ENCODE results near the gene KCNMA1. TPM values are rescaled to one million over a fixed set of nuclear protein-coding genes. Genes with fewer than 3 reads are reported as not detected.

KCNMA1 gene
- total and polyA plus RNA-seq, 5 experiments from 2014 or later, result not detected

DNA sequence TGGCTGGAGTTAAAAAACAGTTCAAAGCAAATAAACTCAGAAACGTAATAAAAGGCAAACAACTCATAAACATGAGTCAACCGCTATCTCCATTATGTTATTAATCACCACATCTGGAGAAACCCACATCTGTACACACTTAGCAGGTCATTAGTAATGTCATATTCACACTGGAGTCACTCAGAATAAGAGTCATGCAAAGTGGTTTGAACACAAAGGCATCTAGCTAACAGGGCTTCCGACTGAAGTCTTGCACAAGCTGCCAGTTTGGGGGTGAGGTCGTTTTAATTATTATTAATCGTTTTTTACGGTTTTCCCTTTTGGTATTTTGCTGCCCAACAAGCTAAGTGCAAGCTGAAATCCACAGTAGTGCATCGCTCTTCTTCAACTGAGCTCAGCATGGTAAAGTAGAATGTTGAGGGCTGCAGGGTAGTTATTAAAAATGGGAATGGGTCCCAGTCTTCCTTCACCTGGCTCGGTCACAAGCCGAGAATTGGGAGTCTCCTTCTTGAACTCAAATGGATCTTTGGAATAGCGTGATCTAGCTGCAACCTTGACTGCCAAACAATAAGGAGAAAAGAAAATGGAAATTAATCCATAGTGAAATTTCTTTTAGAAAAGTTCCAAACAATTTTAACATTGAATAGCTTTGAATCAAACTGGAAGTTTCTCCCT, 663.5 kb downstream of the KCNMA1 start:
- no peak for DNase-seq
- POLR2A ChIA-PET, result no interaction called here
- H3K4me1 Mint-ChIP-seq, result no peaks in the 10 kb centered on the region
- peaks cover 0 to 13% (median 1%) of the 10 kb centered on the region in 5 donors for H3K27me3 Mint-ChIP-seq
- no peak overlapping the region for H3K27ac Mint-ChIP-seq
- no peaks in the 10 kb centered on the region for H3K9me3 Mint-ChIP-seq
- no peak for ATAC-seq
- H3K36me3 Mint-ChIP-seq, result no peaks in the 10 kb centered on the region
- H3K4me3 Mint-ChIP-seq, result no peak overlapping the region

DNA sequence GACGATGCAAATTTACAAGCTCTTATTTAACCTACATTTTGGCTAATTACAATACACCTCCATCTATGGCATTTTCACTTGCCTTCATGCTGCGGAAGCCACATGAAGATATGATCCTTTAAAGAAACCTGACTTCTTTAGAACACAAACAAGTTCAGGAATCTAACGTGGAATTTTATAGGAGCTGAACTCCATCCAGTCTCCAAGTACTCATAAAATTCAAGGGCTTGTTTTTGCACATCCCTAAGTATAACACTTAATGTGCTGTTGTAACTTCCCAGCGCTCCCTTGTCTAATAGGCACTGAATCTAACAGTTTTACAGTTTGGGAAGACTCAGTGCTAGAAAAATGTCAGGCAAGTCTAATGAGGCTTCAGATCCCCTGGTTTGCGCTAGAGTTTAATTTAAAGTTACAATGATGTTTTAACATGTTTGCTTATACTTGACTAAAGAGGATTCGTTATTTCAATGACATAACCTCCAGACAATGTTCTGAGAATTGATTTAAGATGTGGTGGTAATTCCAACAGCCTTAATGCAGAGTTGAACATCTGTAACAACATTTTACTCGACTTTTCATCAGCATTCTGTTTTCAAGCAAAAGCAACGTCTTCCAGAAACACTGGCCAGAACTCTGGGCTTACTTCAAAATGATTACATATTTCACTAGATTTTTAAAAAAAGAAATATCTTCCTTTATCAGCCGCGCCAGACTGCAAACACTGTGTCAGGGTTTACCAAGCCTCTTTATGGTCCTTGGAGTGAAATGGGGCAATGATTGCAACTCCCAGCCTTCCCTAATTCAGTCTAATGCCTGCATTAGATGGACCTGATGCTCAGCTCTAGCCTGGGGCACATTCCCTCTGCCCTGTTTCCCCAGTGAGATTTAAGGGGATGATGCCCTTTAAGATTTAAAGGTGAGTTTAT, 664.3 kb downstream of the KCNMA1 start:
- H3K4me3 Mint-ChIP-seq, result no peak overlapping the region
- no peak overlapping the region for H3K27ac Mint-ChIP-seq
- no peak for ATAC-seq
- H3K9me3 Mint-ChIP-seq, result no peaks in the 10 kb centered on the region
- no peaks in the 10 kb centered on the region for H3K36me3 Mint-ChIP-seq
- no peak for DNase-seq
- H3K4me1 Mint-ChIP-seq, result no peaks in the 10 kb centered on the region
- POLR2A ChIA-PET, result no interaction called here
- H3K27me3 Mint-ChIP-seq, result peaks cover 0 to 13% (median 1%) of the 10 kb centered on the region in 5 donors

DNA sequence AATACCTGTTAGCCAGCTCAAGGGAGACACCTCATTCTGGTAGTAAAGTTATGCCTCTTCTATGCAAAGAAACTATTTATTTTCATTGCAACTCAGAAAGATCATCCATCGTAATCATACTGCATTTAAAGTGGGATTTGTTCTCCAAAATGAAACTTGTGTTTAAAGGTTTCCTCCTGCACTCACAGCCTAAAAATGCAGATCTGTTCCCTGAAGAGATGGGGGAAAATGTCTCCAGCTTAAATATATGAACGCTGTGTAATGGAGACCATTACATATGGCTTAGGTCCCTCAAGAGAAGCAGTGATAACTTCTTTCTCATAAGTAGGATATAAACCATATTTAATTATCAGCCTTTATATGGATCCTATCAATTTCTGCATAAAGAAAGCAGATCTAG, 665.1 kb downstream of the KCNMA1 start:
- Mint-ChIP-seq H3K4me3 (no peak overlapping the region), H3K27me3 (peaks cover 1 to 15% (median 4%) of the 10 kb centered on the region in 5 donors), H3K36me3 (no peaks in the 10 kb centered on the region), H3K27ac (no peak overlapping the region), H3K4me1 (no peaks in the 10 kb centered on the region), H3K9me3 (no peaks in the 10 kb centered on the region)
- ATAC-seq, result no peak
- no peak for DNase-seq
- POLR2A ChIA-PET, result no interaction called here

DNA sequence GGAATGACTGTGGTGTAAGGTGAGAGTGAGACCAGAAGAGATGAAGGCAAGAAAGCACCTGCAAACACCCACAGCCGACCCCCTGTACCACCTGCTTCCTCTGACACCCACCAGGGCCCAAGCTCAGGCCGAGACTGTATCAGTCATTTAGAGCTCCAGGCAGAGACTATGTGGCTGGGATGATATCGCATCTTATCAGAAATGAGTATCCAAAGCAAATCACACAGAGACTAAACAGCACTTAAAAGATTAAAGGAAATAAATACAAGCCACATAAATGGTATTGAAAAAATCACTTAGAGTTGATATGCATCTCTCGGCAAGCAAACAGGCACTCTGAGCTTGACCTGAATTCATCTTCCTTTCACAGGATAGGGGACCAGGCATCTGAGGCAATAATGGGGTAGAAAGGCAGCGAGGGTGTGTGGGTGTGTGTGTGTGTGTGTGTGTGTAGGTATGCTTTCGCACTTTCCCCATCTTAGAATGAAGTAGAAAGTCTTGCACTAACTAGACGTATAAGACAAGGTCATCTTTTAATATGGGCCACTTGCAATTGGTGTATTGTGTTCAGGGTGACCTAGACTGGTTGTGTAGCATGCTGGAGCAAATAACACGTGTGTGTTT, 665.9 kb downstream of the KCNMA1 start:
- POLR2A ChIA-PET, result no interaction called here
- no peaks in the 10 kb centered on the region for H3K9me3 Mint-ChIP-seq
- no peak overlapping the region for H3K4me3 Mint-ChIP-seq
- H3K36me3 Mint-ChIP-seq, result no peaks in the 10 kb centered on the region
- no peaks in the 10 kb centered on the region for H3K4me1 Mint-ChIP-seq
- H3K27ac Mint-ChIP-seq, result no peak overlapping the region
- peaks cover 1 to 17% (median 6%) of the 10 kb centered on the region in 5 donors for H3K27me3 Mint-ChIP-seq
- ATAC-seq, result no peak
- no peak for DNase-seq

DNA sequence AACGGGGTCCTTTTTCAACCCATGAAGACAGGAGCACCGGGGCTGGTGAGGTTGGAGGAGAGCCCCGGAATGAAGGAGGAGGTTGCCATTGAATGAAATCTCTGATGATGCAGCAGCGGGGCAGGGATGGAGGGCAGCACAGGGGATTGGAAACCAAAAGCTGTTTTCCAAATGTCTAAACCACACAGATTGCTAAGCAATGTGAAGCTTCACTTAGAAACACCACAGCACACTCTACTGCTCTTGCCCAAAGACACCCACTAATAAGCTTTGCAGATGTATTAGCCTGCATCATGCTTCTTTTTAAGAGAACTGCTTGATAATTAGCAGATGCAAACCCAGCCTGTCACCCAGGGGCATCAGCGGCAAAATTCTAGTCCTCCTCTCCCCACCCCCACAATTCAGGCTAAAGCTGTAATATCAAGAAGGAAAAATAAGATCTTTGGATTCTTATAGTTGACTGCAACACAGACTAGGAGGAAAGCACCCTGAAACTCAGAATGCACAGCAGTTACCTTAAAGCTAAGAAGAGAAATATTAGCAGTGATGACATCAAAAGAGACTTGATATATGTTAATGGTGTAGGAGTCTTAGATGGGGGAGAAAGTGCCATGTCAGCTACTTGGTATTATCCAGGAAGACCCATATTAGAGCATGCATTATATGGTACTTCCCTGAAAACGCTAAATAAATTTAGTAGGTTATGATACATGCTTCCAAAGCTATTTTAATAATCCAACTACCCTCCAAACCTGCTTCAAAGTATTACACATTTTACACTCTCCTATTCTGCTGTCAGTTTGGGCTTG, 666.7 kb downstream of the KCNMA1 start:
- Mint-ChIP-seq H3K4me1 (no peaks in the 10 kb centered on the region), H3K27ac (no peak overlapping the region), H3K4me3 (no peak overlapping the region), H3K36me3 (no peaks in the 10 kb centered on the region), H3K27me3 (peaks cover 0 to 20% (median 6%) of the 10 kb centered on the region in 5 donors), H3K9me3 (no peaks in the 10 kb centered on the region)
- POLR2A ChIA-PET, result no interaction called here
- no peak for ATAC-seq
- DNase-seq, result no peak

DNA sequence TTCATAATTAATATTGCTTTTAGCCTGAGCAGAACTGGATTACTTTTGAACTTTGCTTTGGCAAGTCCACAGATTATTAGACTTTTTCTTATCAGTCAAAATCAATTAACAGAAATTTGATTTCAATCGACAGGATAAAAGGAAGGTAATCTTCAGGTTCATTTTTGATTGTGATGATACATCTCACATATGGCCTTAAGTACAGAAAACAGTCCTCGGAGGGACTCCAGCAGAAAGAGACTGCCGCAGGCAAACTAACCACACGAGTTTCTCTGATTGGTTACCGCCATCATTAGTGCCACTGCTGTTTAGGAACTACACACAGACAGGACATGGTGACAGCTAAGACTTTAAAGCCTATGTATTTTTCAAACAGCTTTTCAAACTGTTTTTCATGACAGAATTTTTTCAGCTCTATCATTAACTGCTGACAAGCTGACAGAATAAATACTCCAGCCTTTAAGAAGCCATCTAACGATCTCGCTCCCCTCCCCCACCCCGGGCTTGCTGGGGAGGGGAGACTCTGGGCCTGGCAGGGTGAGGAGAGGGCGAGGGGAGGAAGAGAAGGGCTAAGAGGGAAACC, 668.2 kb downstream of the KCNMA1 start:
- H3K4me1 Mint-ChIP-seq, result no peaks in the 10 kb centered on the region
- H3K4me3 Mint-ChIP-seq, result no peak overlapping the region
- no peak for DNase-seq
- POLR2A ChIA-PET, result no interaction called here
- peaks cover 1 to 27% (median 7%) of the 10 kb centered on the region in 5 donors for H3K27me3 Mint-ChIP-seq
- no peak overlapping the region for H3K27ac Mint-ChIP-seq
- no peaks in the 10 kb centered on the region for H3K36me3 Mint-ChIP-seq
- no peak for ATAC-seq
- H3K9me3 Mint-ChIP-seq, result no peaks in the 10 kb centered on the region

DNA sequence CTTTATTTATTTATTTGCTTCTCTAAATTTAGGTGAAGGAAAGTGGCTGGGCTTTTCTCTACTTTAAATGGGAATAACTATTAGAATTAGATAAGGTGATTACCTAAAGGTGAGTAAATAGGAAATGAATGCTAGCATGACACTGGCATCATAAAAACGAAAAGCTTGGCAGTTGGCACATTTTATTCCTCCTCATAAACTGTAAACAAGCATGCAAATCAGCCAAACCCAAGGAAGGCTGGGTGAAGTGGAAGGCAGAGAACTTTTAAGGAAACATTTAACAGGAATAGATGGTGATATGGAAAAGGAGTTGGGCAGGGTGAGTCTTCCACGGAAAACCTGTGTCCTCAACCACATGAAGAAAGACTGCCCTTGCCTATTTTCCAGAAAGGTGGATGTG, 669.1 kb downstream of the KCNMA1 start:
- ATAC-seq, result no peak
- POLR2A ChIA-PET, result no interaction called here
- Mint-ChIP-seq H3K9me3 (no peaks in the 10 kb centered on the region), H3K27ac (no peak overlapping the region), H3K36me3 (no peaks in the 10 kb centered on the region), H3K4me1 (no peaks in the 10 kb centered on the region), H3K4me3 (no peak overlapping the region), H3K27me3 (peaks cover 1 to 33% (median 8%) of the 10 kb centered on the region in 5 donors)
- no peak for DNase-seq

DNA sequence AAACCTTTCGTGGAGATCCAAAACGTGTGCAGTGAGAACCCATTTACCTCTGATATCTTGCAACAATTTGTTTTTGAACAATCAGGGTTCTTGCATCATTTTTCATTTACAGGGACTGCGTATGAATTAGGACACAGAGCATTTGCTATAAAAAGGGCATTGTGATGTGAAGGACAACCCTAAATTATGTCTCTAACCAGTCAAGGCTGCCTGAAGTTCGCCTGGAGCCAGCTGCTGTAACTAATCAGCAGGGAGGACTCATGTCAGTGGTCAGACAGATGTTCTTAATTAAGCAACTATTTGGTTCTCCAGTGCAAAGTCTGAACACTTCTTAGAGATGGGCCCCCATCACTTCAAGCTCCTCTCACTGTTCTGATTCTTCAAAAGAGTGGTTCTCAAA, 674.8 kb downstream of the KCNMA1 start:
- no peak for DNase-seq
- POLR2A ChIA-PET, result no interaction called here
- no peak for ATAC-seq
- Mint-ChIP-seq H3K27ac (no peak overlapping the region), H3K27me3 (peaks cover 1 to 32% (median 10%) of the 10 kb centered on the region in 5 donors), H3K36me3 (no peaks in the 10 kb centered on the region), H3K4me1 (peaks cover 0 to 2% (median 0%) of the 10 kb centered on the region in 4 donors), H3K9me3 (peaks cover 0 to 1% (median 0%) of the 10 kb centered on the region in 9 donors), H3K4me3 (no peak overlapping the region)

DNA sequence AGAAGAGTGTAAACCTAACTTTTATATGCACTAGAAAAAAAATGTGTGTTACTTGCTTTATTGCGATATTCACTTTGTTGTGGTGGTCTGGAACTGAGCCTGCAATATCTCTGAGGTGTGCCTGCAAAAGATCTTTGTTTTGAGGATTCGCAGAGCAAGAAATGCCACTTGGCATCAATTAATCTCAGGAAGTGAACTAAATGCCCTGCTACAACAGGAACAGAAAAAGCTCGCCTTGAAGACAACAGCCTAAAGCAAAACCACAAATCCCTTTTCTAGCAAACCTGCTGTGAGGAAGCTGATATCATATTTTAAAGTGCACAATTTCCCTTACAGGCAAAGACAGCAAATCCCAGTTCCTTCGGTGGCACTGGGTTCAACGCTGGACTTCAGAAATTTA, 675.8 kb downstream of the KCNMA1 start:
- H3K4me3 Mint-ChIP-seq, result no peak overlapping the region
- POLR2A ChIA-PET, result no interaction called here
- H3K27me3 Mint-ChIP-seq, result peaks cover 1 to 22% (median 10%) of the 10 kb centered on the region in 5 donors
- no peak for DNase-seq
- ATAC-seq, result no peak
- H3K27ac Mint-ChIP-seq, result no peak overlapping the region
- no peaks in the 10 kb centered on the region for H3K36me3 Mint-ChIP-seq
- H3K9me3 Mint-ChIP-seq, result peaks cover 0 to 1% (median 0%) of the 10 kb centered on the region in 9 donors
- peaks cover 0 to 2% (median 0%) of the 10 kb centered on the region in 4 donors for H3K4me1 Mint-ChIP-seq

DNA sequence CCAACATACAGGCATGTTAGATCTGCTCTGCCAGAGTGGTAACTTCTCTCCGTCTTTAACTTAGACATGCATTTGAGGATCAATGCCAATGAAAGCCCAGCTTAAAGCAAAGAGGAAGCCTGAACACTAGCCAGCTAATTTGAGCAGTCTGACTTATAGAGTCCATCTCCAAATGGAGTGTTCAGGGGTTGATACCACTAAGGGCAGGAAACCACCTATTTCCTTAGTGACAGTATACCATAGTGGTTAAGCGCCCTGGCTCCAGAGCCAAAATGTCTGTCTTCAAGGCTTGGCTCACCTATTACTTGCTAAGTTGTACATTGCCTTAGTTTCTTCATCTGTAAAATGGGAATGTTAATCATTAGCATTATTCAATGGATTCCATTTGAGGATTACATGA, 678.5 kb downstream of the KCNMA1 start:
- DNase-seq (no peak), ATAC-seq (no peak)
- POLR2A ChIA-PET, result no interaction called here
- Mint-ChIP-seq H3K4me1 (peaks cover 0 to 2% (median 0%) of the 10 kb centered on the region in 4 donors), H3K36me3 (no peaks in the 10 kb centered on the region), H3K27me3 (peaks cover 0 to 13% (median 3%) of the 10 kb centered on the region in 5 donors), H3K9me3 (peaks cover 0 to 1% (median 0%) of the 10 kb centered on the region in 9 donors), H3K27ac (no peak overlapping the region), H3K4me3 (no peak overlapping the region)

DNA sequence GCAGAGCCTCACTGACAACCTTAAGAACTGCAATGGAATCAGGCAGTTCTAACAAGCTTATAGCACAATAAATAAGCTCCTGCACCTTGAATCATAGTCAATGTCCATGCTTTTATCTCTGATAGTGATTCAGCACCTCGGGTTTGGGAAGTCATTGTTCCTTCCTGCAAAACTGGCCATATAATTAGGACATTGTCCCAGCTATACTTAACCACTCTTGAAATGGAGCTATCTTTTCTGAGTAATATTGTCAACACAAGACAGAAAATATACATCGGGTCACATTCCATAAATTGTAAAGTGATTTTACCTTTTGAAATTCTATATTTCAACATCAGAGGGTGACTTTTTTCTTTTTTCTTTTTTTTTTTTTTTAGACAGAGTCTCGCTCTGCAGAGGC, 682.8 kb downstream of the KCNMA1 start:
- DNase-seq, result no peak
- H3K4me3 Mint-ChIP-seq, result no peak overlapping the region
- no peaks in the 10 kb centered on the region for H3K4me1 Mint-ChIP-seq
- H3K36me3 Mint-ChIP-seq, result no peaks in the 10 kb centered on the region
- H3K27me3 Mint-ChIP-seq, result peaks cover 0 to 15% (median 3%) of the 10 kb centered on the region in 5 donors
- H3K27ac Mint-ChIP-seq, result no peak overlapping the region
- peaks cover 0 to 1% (median 0%) of the 10 kb centered on the region in 9 donors for H3K9me3 Mint-ChIP-seq
- POLR2A ChIA-PET, result no interaction called here
- no peak for ATAC-seq

DNA sequence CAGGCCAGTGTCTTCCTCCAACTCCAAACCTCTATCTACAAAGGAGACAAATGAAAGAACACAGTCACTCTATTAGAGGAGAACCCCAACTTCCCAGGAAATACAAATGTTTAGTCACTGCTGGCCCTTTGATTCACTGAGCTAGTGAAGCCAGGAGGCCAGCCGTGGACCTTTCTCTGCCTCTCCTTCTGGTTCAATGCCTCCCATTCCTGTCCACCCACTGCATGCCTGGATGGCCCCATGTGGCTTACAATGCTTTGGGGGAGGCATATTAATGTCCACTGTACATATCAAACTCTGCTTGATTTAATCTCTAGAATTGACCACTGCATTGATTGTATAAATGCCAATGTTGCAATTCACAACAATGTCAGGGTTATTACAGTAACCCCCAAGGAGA, 687.3 kb downstream of the KCNMA1 start:
- Mint-ChIP-seq H3K4me1 (no peaks in the 10 kb centered on the region), H3K27ac (no peak overlapping the region), H3K27me3 (peaks cover 2 to 14% (median 5%) of the 10 kb centered on the region in 5 donors), H3K36me3 (no peaks in the 10 kb centered on the region), H3K9me3 (no peaks in the 10 kb centered on the region), H3K4me3 (no peak overlapping the region)
- DNase-seq (no peak), ATAC-seq (no peak)
- POLR2A ChIA-PET, result no interaction called here

Data from naive thymus-derived CD8-positive, alpha-beta T cell (primary cell).